SK-N-MC (cell line): ENCODE results near the gene RCOR2.

Source experiments
- EZH2 ChIP-seq: fragments of 200-600 bp; sonication (generic); IDR thresholded peaks from one replicate; pipeline ENCODE4 v1.6.1; 2017; ENCODE audit warnings: antibody characterized with exemption
- FOXP2 ChIP-seq: optimal IDR thresholded peaks from 2 replicates; pipeline ENCODE3; 2011; ENCODE audit warnings: mild to moderate bottlenecking, moderate library complexity; ENCODE audit not compliant: insufficient read depth; ENCODE audit errors: extremely low read length, control extremely low read depth
- POLR2AphosphoS5 ChIP-seq: IDR thresholded peaks from 2 replicates; pipeline ENCODE4 v1.6.1; 2012; ENCODE audit warnings: mild to moderate bottlenecking, low read depth, low read length, borderline replicate concordance

- TF ChIP-seq POLR2AphosphoS5 (no peak), EZH2 (no peak), FOXP2 (no peak)
Observed at GRCh38 chr11:63951779-63952536, 35.0 kb upstream of the RCOR2 start.
